Right atrium auricular region (tissue), 2 donors: ENCODE data around the gene LPIN2. TPM values are rescaled to one million over a fixed set of nuclear protein-coding genes. Genes with fewer than 3 reads are reported as not detected.

Source experiments
- DNase-seq: peaks from one replicate; pipeline ENCODE4 v3.0.0-alpha.2; 2019; ENCODE audit warnings: low spot score
- H3K27ac ChIP-seq, 2 donors: fragments of 200-600 bp; sonication (generic); 1 replicate in 1 of 2; 2 replicates in 1 of 2; pipeline ENCODE4 v1.5.1; 2016 to 2019
- H3K27me3 ChIP-seq, 2 donors: fragments of 200-600 bp; sonication (generic); one replicate each; pipeline versions ENCODE4 v1.5.1 to v1.6.0; 2017 to 2019
- H3K36me3 ChIP-seq: fragments of 200-600 bp; sonication (generic); one replicate; pipeline ENCODE4 v1.5.1; 2016
- H3K4me1 ChIP-seq, 2 donors: fragments of 200-600 bp; sonication (generic); one replicate each; pipeline versions ENCODE4 v1.5.1 to v1.6.0; 2017 to 2019
- H3K4me3 ChIP-seq, 2 donors: fragments of 200-600 bp; sonication (generic); 1 replicate in 1 of 2; 2 replicates in 1 of 2; pipeline ENCODE4 v1.5.1; 2017 to 2019; ENCODE audit warnings: mild to moderate bottlenecking in 1 of 2, moderate library complexity in 1 of 2
- H3K9me3 ChIP-seq, 2 donors: fragments of 200-600 bp; sonication (generic); one replicate each; pipeline ENCODE4 v1.5.1; 2019
- total RNA-seq, 2 donors: library from RNA; depleted of rRNA; stranded (reverse); fragments of >200 nt; gene quantifications; one replicate each; pipeline ENCODE4 v1.1.0, GENCODE V29; 2016
- TF ChIP-seq, protein P1 (sequence below), 2 donors: fragments of 200-600 bp; sonication (generic); IDR thresholded peaks; one replicate each; pipeline ENCODE4 v1.5.1; 2019; ENCODE audit warnings: antibody characterized with exemption in 2 of 2

LPIN2 gene
- total RNA-seq, 2 donors from 2014 or later = 15.5 to 19.0 TPM

DNA sequence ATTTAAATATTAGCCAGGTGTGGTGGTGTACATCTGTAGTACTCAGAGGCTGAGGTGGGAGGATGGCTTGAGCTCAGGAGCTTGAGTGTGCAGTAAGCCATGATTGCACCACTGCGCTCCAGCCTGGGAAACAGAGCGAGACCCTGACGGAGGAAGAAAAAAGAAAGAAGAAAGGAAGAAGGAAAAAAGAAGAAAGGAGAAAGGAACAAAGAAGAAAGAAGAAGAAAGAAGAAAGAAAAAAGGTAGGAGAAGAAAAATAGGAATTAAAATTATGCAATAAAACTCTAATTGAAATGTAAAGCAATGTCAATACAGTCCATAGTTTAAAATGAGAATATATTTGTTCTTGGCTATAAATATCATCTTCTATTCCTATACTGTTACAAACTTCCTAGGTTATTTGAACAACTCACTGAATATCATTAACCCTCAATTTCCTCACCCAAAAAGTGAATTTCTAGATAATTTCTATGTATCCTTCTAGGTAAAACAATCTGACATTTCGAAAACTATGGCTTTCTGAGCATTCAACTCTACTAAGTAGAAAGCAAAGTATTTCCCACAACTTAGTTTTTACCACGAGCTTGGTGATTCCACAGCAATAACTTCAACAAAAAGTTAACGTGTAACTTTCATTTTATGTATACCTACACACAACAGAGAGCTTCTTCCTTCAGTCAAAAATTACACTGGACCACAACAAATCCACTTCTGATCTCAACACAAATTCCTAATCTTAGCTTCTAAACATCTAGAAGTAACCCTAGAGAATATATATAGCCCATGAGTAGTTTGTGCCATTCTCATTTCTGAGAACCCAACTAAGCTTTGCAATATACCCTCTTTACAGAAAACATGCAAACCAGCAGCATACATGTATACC, 19.7 kb downstream of the LPIN2 start:
- Histone ChIP-seq H3K9me3 (no peaks in the 10 kb centered on the region), H3K27ac (peak overlapping the region in 1 of 2 donors; percentile 10), H3K4me3 (no peak overlapping the region), H3K27me3 (no peaks in the 10 kb centered on the region), H3K36me3 (no peaks in the 10 kb centered on the region), H3K4me1 (peaks cover 0 to 28% of the 10 kb centered on the region in 2 donors)
- TF ChIP-seq, protein P1, sequence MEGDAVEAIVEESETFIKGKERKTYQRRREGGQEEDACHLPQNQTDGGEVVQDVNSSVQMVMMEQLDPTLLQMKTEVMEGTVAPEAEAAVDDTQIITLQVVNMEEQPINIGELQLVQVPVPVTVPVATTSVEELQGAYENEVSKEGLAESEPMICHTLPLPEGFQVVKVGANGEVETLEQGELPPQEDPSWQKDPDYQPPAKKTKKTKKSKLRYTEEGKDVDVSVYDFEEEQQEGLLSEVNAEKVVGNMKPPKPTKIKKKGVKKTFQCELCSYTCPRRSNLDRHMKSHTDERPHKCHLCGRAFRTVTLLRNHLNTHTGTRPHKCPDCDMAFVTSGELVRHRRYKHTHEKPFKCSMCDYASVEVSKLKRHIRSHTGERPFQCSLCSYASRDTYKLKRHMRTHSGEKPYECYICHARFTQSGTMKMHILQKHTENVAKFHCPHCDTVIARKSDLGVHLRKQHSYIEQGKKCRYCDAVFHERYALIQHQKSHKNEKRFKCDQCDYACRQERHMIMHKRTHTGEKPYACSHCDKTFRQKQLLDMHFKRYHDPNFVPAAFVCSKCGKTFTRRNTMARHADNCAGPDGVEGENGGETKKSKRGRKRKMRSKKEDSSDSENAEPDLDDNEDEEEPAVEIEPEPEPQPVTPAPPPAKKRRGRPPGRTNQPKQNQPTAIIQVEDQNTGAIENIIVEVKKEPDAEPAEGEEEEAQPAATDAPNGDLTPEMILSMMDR (IDR thresholded peaks at IDR 0.05) = no peak
- DNase-seq = no peak

DNA sequence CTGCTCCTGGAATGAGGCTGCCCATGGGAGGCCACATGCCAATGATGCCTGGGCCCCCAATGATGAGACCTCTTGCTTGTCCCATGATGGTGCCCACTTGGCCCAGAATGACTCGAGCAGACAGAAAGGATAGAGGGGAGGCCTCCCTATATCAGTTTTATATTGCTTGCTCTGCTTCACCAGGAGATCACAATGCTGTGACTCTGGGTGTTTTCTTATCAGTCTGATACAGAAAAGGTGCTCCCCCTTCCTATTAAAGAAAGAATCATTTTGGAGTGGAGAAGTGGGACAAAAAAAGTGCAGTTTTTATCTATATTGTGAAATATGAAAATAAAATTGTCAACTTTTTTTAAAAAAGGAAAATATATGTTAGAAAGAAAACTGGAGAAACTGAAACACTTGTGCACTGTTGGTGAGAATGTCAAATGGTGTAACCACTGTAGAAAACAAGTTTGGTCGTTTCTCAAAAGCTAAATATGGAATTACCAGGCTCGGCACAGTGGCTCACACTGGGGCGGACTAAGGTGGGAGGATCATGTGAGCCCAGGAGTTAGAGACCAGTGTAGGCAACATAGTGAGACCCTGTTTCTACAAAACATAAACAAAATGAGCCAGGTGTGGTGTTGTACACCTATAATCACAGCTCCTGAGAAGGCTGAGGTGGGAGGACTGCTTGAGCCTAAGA, 21.8 kb downstream of the LPIN2 start:
- no peaks in the 10 kb centered on the region for H3K9me3 ChIP-seq
- no peaks in the 10 kb centered on the region for H3K36me3 ChIP-seq
- TF ChIP-seq, protein P1 (IDR thresholded peaks at IDR 0.05) = no peak
- DNase-seq = no peak
- H3K27ac ChIP-seq = no peak overlapping the region
- H3K4me1 ChIP-seq = peaks cover 0 to 18% of the 10 kb centered on the region in 2 donors
- H3K27me3 ChIP-seq = no peaks in the 10 kb centered on the region
- no peak overlapping the region for H3K4me3 ChIP-seq

DNA sequence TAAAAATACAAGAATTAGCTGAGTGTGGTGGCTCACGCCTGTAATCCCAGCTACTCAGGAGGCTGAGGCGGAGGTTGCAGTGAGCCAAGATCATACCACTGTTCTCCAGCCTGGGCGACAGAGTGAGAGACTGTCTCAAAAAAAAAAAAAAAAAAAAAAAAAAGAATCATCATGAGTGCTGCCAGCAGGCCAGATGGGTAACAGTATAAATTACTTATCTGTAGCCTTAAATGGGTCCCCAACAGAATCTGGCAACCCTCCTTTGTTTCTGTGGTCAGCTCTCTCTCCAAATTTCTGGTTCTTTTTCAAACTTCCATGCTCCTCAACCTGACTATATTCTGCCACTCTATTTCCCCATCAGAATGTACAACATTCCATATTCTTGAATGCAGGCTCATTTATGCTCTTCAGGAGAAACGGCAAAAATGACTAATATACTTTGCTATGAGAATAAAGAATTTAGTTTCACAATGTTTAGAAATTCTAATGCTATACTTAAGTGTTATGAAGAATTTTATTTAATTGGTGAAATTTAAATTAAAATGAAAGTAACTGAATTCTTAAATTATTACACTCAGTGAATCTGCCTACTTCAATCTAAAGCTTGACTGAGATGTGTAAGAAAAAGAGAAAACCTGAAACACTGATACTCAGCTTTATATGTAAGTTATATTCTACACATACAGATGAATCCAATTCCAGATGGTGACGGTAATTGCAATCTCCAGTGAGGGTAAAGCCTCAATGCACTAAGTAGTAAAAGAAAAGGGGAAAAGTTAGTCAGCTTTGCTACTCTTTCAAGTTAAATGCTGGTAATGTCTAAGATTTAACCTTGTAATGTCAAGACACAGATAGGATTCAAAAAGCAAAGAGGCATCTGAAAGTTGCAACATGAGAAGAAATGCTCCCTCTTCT, 24.8 kb downstream of the LPIN2 start:
- H3K4me3 ChIP-seq = no peak overlapping the region
- TF ChIP-seq, protein P1 (IDR thresholded peaks at IDR 0.05) = no peak
- no peaks in the 10 kb centered on the region for H3K9me3 ChIP-seq
- no peaks in the 10 kb centered on the region for H3K27me3 ChIP-seq
- no peak overlapping the region for H3K27ac ChIP-seq
- no peaks in the 10 kb centered on the region for H3K36me3 ChIP-seq
- H3K4me1 ChIP-seq = peaks cover 0 to 14% of the 10 kb centered on the region in 2 donors
- no peak for DNase-seq

DNA sequence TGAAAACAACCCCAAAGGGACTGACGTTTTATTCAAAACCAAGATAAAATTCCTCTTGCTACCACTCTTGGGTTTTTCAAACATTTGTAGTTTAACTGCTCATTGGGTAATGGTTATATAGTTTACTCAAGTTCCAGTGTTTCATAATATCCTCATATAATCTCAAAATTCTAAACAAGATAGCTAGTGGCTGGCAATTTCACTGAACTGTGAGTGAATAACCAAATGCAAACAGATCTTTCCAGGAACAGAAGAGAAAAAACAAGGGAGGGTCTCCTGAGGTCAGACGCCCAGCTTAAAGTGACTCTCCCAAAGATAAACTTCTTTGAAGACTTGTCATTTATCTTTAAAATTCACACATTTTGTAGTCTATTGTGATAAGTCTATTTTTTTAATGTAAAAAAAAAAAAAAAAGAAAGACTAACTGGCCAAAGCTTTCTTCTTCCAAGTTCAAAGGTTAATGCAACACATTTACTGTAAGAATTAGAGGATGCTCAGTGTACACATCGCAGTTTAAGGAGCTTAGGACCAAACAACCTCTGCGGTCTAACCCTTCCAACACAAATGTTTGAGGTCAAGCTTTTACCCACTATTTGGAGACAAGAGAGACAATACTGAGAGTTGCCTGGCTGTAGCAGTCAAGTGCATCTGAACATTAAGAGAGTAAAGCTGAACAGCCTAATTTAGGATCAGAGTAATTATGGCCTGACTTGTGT, 26.6 kb downstream of the LPIN2 start:
- H3K4me3 ChIP-seq = no peak overlapping the region
- TF ChIP-seq, protein P1 (IDR thresholded peaks at IDR 0.05) = no peak
- DNase-seq = no peak
- H3K4me1 ChIP-seq = peaks cover 0 to 31% of the 10 kb centered on the region in 2 donors
- no peaks in the 10 kb centered on the region for H3K27me3 ChIP-seq
- no peak overlapping the region for H3K27ac ChIP-seq
- H3K9me3 ChIP-seq = no peaks in the 10 kb centered on the region
- H3K36me3 ChIP-seq = no peaks in the 10 kb centered on the region

DNA sequence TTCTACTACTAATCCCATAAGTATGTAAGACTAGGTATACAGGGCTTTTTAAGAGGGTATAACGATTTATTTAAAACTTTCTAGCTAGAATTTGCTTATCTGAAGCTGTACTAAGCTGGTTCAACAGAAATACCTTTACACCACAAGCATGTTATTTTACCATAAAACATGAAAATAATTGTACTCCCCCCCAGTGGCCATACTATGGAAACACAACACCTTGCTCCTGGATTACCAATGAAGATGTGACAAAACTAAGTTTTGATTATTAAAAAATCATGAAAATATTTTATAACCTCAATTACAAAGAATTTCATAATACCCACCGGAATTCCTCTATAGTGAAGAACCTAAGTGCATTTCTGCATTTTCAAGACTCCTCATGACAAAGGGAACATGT, 27.3 kb downstream of the LPIN2 start:
- Histone ChIP-seq H3K36me3 (no peaks in the 10 kb centered on the region), H3K9me3 (no peaks in the 10 kb centered on the region), H3K27ac (no peak overlapping the region), H3K27me3 (no peaks in the 10 kb centered on the region), H3K4me1 (peaks cover 0 to 38% of the 10 kb centered on the region in 2 donors), H3K4me3 (no peak overlapping the region)
- no peak for DNase-seq
- TF ChIP-seq, protein P1 (IDR thresholded peaks at IDR 0.05) = peak; percentile 18 to 67
